Neural progenitor cell (in vitro differentiated cells): ENCODE data around the gene YARS2. TPM values are rescaled to one million over a fixed set of nuclear protein-coding genes. Genes with fewer than 3 reads are reported as not detected.

ENCODE experiments used
- DNase-seq: peaks from one replicate; pipeline ENCODE4 v3.0.0-alpha.2; 2016; ENCODE audit warnings: low spot score
- H2AFZ ChIP-seq: fragments of 200-600 bp; sonication (generic); replicated peaks from 2 replicates; pipeline ENCODE4 v1.6.1; 2016; ENCODE audit warnings: antibody characterized with exemption
- H3F3A ChIP-seq: fragments of 200-600 bp; sonication (generic); 2 replicates; pipeline ENCODE4 v1.6.1; 2016; ENCODE audit warnings: antibody characterized with exemption, low read depth
- H3K27ac ChIP-seq: fragments of 200-600 bp; sonication (generic); 2 replicates; pipeline ENCODE4 v1.5.1; 2016; ENCODE audit warnings: mild to moderate bottlenecking
- H3K27me3 ChIP-seq: fragments of 200-600 bp; sonication (generic); 2 replicates; pipeline ENCODE4 v1.6.1; 2016; ENCODE audit warnings: mild to moderate bottlenecking, moderate library complexity
- H3K36me3 ChIP-seq: fragments of 200-600 bp; sonication (generic); 2 replicates; pipeline ENCODE4 v1.5.1; 2016
- H3K4me1 ChIP-seq: fragments of 200-600 bp; sonication (generic); 2 replicates; pipeline ENCODE4 v1.6.1; 2016; ENCODE audit warnings: mixed run types
- H3K4me2 ChIP-seq: fragments of 200-600 bp; sonication (generic); 2 replicates; pipeline ENCODE4 v1.6.1; 2016
- H3K4me3 ChIP-seq: fragments of 200-600 bp; sonication (generic); 2 replicates; pipeline ENCODE4 v1.5.1; 2016
- H3K79me2 ChIP-seq: fragments of 200-600 bp; sonication (generic); 2 replicates; pipeline ENCODE4 v1.6.1; 2016; ENCODE audit warnings: low read depth
- H3K9ac ChIP-seq: fragments of 200-600 bp; sonication (generic); 2 replicates; pipeline ENCODE4 v1.6.1; 2016
- H3K9me3 ChIP-seq: fragments of 200-600 bp; sonication (generic); 2 replicates; pipeline ENCODE4 v1.5.1; 2016; ENCODE audit warnings: low read depth
- H4K20me1 ChIP-seq: fragments of 200-600 bp; sonication (generic); 2 replicates; pipeline ENCODE4 v1.6.1; 2016; ENCODE audit warnings: low read depth
- H3K27ac Mint-ChIP-seq: 3 replicates; pipeline ENCODE4 v1.8.0; 2021; ENCODE audit warnings: mixed read lengths
- H3K27me3 Mint-ChIP-seq: 2 replicates; pipeline ENCODE4 v1.8.0; 2022; ENCODE audit warnings: low read depth, mild to moderate bottlenecking, inconsistent platforms, moderate library complexity, mixed read lengths; ENCODE audit not compliant: insufficient read depth
- H3K36me3 Mint-ChIP-seq: 3 replicates; pipeline ENCODE4 v1.8.0; 2021; ENCODE audit warnings: mixed read lengths
- H3K4me1 Mint-ChIP-seq: 3 replicates; pipeline ENCODE4 v1.8.0; 2021; ENCODE audit warnings: mixed read lengths
- H3K4me3 Mint-ChIP-seq: 3 replicates; pipeline ENCODE4 v1.8.0; 2021; ENCODE audit warnings: mild to moderate bottlenecking, moderate library complexity, mixed read lengths
- H3K9me3 Mint-ChIP-seq: 3 replicates; pipeline ENCODE4 v1.8.0; 2020; ENCODE audit warnings: mixed read lengths
- CTCF ChIP-seq: fragments of 200-600 bp; sonication (generic); IDR thresholded peaks from 2 replicates; pipeline ENCODE4 v1.5.1; 2017; ENCODE audit warnings: antibody characterized with exemption, mild to moderate bottlenecking
- EZH2 ChIP-seq: fragments of 200-600 bp; sonication (generic); IDR thresholded peaks from 2 replicates; pipeline ENCODE4 v1.6.1; 2017; ENCODE audit warnings: antibody characterized with exemption, mild to moderate bottlenecking, moderate library complexity
- EZH2phosphoT487 ChIP-seq: fragments of 200-600 bp; sonication (generic); IDR thresholded peaks from 2 replicates; pipeline ENCODE4 v1.6.1; 2017; ENCODE audit warnings: antibody characterized with exemption
- total RNA-seq: library from RNA; depleted of rRNA; stranded (reverse); fragments of >200 nt; gene quantifications from 2 replicates; pipeline ENCODE4 v1.2.3, GENCODE V29; 2015; ENCODE audit warnings: low replicate concordance

Gene YARS2
- total RNA-seq, 1 donor from 2014 or later, result 35.3 TPM

- Histone ChIP-seq H3K9me3 (no peaks in the 10 kb centered on the region), H3K79me2 (no peaks in the 10 kb centered on the region), H3K27ac (no peak overlapping the region), H3K9ac (no peak overlapping the region), H4K20me1 (no peaks in the 10 kb centered on the region), H2AFZ (peak overlapping the region; percentile 50), H3K4me2 (no peak overlapping the region), H3K4me3 (no peak overlapping the region), H3F3A (no peaks in the 10 kb centered on the region), H3K27me3 (no peaks in the 10 kb centered on the region), H3K4me1 (peaks cover 3% of the 10 kb centered on the region), H3K36me3 (no peaks in the 10 kb centered on the region)
- no peak for DNase-seq
- H3K4me3 Mint-ChIP-seq, result no peak overlapping the region
- H3K9me3 Mint-ChIP-seq, result no peaks in the 10 kb centered on the region
- H3K36me3 Mint-ChIP-seq, result no peaks in the 10 kb centered on the region
- H3K27ac Mint-ChIP-seq, result no peak overlapping the region
- peaks cover 3% of the 10 kb centered on the region for H3K4me1 Mint-ChIP-seq
- TF ChIP-seq CTCF, result no peak
- no peak for TF ChIP-seq EZH2
- TF ChIP-seq EZH2phosphoT487, result no peak
- H3K27me3 Mint-ChIP-seq, result no peaks in the 10 kb centered on the region
Measured at GRCh38 chr12:32785557-32785956, 29.9 kb upstream of the YARS2 start.

- peaks cover 3% of the 10 kb centered on the region for H3K4me1 Mint-ChIP-seq
- DNase-seq, result no peak
- Histone ChIP-seq H3K9me3 (no peaks in the 10 kb centered on the region), H3K4me2 (no peak overlapping the region), H3K27me3 (no peaks in the 10 kb centered on the region), H3K36me3 (no peaks in the 10 kb centered on the region), H3K9ac (no peak overlapping the region), H3K4me3 (no peak overlapping the region), H3K27ac (no peak overlapping the region), H2AFZ (no peak overlapping the region), H3K4me1 (peaks cover 3% of the 10 kb centered on the region), H4K20me1 (no peaks in the 10 kb centered on the region), H3K79me2 (no peaks in the 10 kb centered on the region), H3F3A (no peaks in the 10 kb centered on the region)
- no peak overlapping the region for H3K27ac Mint-ChIP-seq
- TF ChIP-seq CTCF, result no peak
- no peak for TF ChIP-seq EZH2
- TF ChIP-seq EZH2phosphoT487, result no peak
- H3K36me3 Mint-ChIP-seq, result no peaks in the 10 kb centered on the region
- no peak overlapping the region for H3K4me3 Mint-ChIP-seq
- H3K27me3 Mint-ChIP-seq, result no peaks in the 10 kb centered on the region
- H3K9me3 Mint-ChIP-seq, result no peaks in the 10 kb centered on the region
Measured at GRCh38 chr12:32783029-32783428, 27.3 kb upstream of the YARS2 start.

GRCh38 chr12:32780071-32780470 is 24.4 kb upstream of the YARS2 start:
- Histone ChIP-seq H3K4me1 (no peaks in the 10 kb centered on the region), H3F3A (no peaks in the 10 kb centered on the region), H3K4me3 (no peak overlapping the region), H3K79me2 (no peaks in the 10 kb centered on the region), H3K36me3 (no peaks in the 10 kb centered on the region), H3K9me3 (no peaks in the 10 kb centered on the region), H3K9ac (no peak overlapping the region), H3K27me3 (no peaks in the 10 kb centered on the region), H4K20me1 (no peaks in the 10 kb centered on the region), H3K27ac (no peak overlapping the region), H2AFZ (no peak overlapping the region), H3K4me2 (no peak overlapping the region)
- Mint-ChIP-seq H3K4me1 (peaks cover 9% of the 10 kb centered on the region), H3K27me3 (peaks cover 3% of the 10 kb centered on the region), H3K36me3 (no peaks in the 10 kb centered on the region), H3K4me3 (no peak overlapping the region), H3K9me3 (no peaks in the 10 kb centered on the region), H3K27ac (no peak overlapping the region)
- DNase-seq, result no peak
- TF ChIP-seq CTCF (no peak), EZH2phosphoT487 (no peak), EZH2 (no peak)
